GM21423 (cell line): Measurements from ENCODE around the gene BRINP3.
"Not testable (repeated sequence)": the region's sequence is repeated elsewhere in the genome, so short reads cannot be mapped to it uniquely, and the experiment has no call there.

Experiments
- ATAC-seq: cut with Tn5 transposase; IDR thresholded peaks from one replicate; pipeline ENCODE4 v1.9.1; 2021; ENCODE audit warnings: mild to moderate bottlenecking, moderate library complexity; ENCODE audit not compliant: unreplicated experiment

Gene BRINP3

GRCh38 chr1:190477762-190478148 lies at the start of gene BRINP3:
Gene BRINP3, minus strand, starts transcription at chr1:190477864.
- ATAC-seq = no peak

GRCh38 chr1:190511554-190511953 lies 33.9 kb upstream of the BRINP3 start:
- no peak for ATAC-seq

- no peak for ATAC-seq
Observed at GRCh38 chr1:190507357-190507756, 29.7 kb upstream of the BRINP3 start.

GRCh38 chr1:190504539-190504938 lies 26.9 kb upstream of the BRINP3 start:
- ATAC-seq = not testable (repeated sequence)

- no peak for ATAC-seq
Observed at GRCh38 chr1:190497565-190497964, 19.9 kb upstream of the BRINP3 start.

- ATAC-seq = no peak
Observed at GRCh38 chr1:190494451-190494850, 16.8 kb upstream of the BRINP3 start.

- no peak for ATAC-seq
Observed at GRCh38 chr1:190491404-190491803, 13.7 kb upstream of the BRINP3 start.

- ATAC-seq = no peak
Observed at GRCh38 chr1:190484045-190484444, 6.4 kb upstream of the BRINP3 start.

GRCh38 chr1:190480231-190480630 lies 2.6 kb upstream of the BRINP3 start:
- ATAC-seq = no peak

- ATAC-seq = no peak
Observed at GRCh38 chr1:190479516-190479915, 1.9 kb upstream of the BRINP3 start.

GRCh38 chr1:190479050-190479397 lies 1.4 kb upstream of the BRINP3 start:
- ATAC-seq = no peak

GRCh38 chr1:190478149-190479049 lies 735 bp upstream of the BRINP3 start:
- ATAC-seq = peak; percentile 58

GRCh38 chr1:190476806-190477205 lies 858 bp downstream of the BRINP3 start:
- ATAC-seq = no peak

- ATAC-seq = no peak
Observed at GRCh38 chr1:190476321-190476720, 1.3 kb downstream of the BRINP3 start.

- ATAC-seq = no peak
Observed at GRCh38 chr1:190475421-190476141, 2.1 kb downstream of the BRINP3 start.

- no peak for ATAC-seq
Observed at GRCh38 chr1:190474650-190475211, 2.9 kb downstream of the BRINP3 start.

- no peak for ATAC-seq
Observed at GRCh38 chr1:190474010-190474409, 3.7 kb downstream of the BRINP3 start.

GRCh38 chr1:190472494-190472893 lies 5.2 kb downstream of the BRINP3 start:
- no peak for ATAC-seq

GRCh38 chr1:190472042-190472441 lies 5.6 kb downstream of the BRINP3 start:
- ATAC-seq = no peak

- ATAC-seq = no peak
Observed at GRCh38 chr1:190464690-190465089, 13.0 kb downstream of the BRINP3 start.

- no peak for ATAC-seq
Observed at GRCh38 chr1:190456129-190456528, 21.5 kb downstream of the BRINP3 start.

- no peak for ATAC-seq
Observed at GRCh38 chr1:190455631-190456030, 22.0 kb downstream of the BRINP3 start.
